ENCODE measurements around the gene PTGFRN. TPM values are rescaled to one million over a fixed set of nuclear protein-coding genes. Genes with fewer than 3 reads are reported as not detected.

The PTGFRN gene
- total RNA-seq, 1 donor from 2014 or later: 31.2 TPM

- no peaks in the 10 kb centered on the region for H3K9me3 ChIP-seq
- TF ChIP-seq, protein P1, sequence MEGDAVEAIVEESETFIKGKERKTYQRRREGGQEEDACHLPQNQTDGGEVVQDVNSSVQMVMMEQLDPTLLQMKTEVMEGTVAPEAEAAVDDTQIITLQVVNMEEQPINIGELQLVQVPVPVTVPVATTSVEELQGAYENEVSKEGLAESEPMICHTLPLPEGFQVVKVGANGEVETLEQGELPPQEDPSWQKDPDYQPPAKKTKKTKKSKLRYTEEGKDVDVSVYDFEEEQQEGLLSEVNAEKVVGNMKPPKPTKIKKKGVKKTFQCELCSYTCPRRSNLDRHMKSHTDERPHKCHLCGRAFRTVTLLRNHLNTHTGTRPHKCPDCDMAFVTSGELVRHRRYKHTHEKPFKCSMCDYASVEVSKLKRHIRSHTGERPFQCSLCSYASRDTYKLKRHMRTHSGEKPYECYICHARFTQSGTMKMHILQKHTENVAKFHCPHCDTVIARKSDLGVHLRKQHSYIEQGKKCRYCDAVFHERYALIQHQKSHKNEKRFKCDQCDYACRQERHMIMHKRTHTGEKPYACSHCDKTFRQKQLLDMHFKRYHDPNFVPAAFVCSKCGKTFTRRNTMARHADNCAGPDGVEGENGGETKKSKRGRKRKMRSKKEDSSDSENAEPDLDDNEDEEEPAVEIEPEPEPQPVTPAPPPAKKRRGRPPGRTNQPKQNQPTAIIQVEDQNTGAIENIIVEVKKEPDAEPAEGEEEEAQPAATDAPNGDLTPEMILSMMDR (IDR thresholded peaks at IDR 0.05): no peak
- ATAC-seq (no peak), DNase-seq (no peak)
- intact Hi-C loops (cut with DNase I): no loop called here
- H3K4me3 ChIP-seq: no peak overlapping the region
- H3K4me1 ChIP-seq: peaks cover 4% of the 10 kb centered on the region
- no peaks in the 10 kb centered on the region for H3K27me3 ChIP-seq
- no peak overlapping the region for H3K27ac ChIP-seq
- H3K36me3 ChIP-seq: no peaks in the 10 kb centered on the region
These were observed 38.3 kb downstream of the PTGFRN start for GRCh38 chr1:116948046-116948445.

DNA sequence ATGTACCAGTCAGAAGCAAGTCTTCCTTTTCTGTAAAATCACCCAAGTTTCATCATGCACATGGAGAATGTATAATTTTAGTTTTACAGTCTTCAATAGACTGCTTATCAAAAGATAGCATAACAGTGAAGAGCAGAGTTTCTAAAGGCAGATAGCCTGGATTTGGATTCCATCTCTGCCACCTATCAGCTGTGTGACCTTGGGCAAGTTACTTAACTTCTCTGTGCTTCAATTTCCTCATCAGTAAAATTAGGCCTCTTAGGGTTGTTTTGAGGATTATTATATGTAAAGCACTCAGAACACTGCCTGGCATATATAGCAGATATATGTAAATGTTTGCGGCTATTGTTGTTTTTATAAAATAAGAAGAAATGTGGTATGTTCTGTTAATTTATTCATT lies 38.9 kb downstream of the PTGFRN start:
- H3K4me1 ChIP-seq: peaks cover 4% of the 10 kb centered on the region
- DNase-seq: no peak

DNA sequence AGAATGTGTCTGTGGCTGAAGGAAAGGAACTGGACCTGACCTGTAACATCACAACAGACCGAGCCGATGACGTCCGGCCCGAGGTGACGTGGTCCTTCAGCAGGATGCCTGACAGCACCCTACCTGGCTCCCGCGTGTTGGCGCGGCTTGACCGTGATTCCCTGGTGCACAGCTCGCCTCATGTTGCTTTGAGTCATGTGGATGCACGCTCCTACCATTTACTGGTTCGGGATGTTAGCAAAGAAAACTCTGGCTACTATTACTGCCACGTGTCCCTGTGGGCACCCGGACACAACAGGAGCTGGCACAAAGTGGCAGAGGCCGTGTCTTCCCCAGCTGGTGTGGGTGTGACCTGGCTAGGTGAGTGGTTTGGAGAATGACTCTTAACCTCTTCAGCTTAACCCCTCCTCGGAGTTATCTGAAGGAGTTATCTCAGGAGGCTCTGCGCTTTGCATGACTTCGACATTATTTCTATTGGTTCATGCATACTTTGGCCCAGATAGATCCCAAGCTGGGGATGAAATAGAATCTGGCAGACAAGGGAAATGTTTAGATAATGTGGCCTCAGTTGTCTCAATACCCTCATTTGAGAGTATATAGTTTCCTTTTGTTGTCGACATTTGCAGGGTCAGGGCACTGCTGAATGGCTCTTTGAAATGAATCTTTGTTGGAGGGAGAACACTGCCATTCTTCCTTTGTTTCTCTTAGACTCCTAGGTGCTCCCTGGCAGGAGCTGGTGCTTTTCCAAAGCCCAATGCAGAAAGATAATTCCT lies 39.7 kb downstream of the PTGFRN start:
- H3K4me3 ChIP-seq: no peak overlapping the region
- ATAC-seq: no peak
- DNase-seq: no peak
- no peak overlapping the region for H3K27ac ChIP-seq
- peaks cover 4% of the 10 kb centered on the region for H3K4me1 ChIP-seq
- H3K9me3 ChIP-seq: no peaks in the 10 kb centered on the region
- H3K27me3 ChIP-seq: no peaks in the 10 kb centered on the region
- no peaks in the 10 kb centered on the region for H3K36me3 ChIP-seq
- intact Hi-C loops (cut with DNase I): no loop called here
- TF ChIP-seq, protein P1 (IDR thresholded peaks at IDR 0.05): no peak

More for the DNA sequence above, 38.9 kb downstream of the PTGFRN start:
- no peaks in the 10 kb centered on the region for H3K9me3 ChIP-seq
- no peaks in the 10 kb centered on the region for H3K36me3 ChIP-seq
- no peak overlapping the region for H3K4me3 ChIP-seq
- intact Hi-C loops (cut with DNase I): no loop called here
- TF ChIP-seq, protein P1 (IDR thresholded peaks at IDR 0.05): no peak
- no peak overlapping the region for H3K27ac ChIP-seq
- no peak for ATAC-seq
- no peaks in the 10 kb centered on the region for H3K27me3 ChIP-seq

DNA sequence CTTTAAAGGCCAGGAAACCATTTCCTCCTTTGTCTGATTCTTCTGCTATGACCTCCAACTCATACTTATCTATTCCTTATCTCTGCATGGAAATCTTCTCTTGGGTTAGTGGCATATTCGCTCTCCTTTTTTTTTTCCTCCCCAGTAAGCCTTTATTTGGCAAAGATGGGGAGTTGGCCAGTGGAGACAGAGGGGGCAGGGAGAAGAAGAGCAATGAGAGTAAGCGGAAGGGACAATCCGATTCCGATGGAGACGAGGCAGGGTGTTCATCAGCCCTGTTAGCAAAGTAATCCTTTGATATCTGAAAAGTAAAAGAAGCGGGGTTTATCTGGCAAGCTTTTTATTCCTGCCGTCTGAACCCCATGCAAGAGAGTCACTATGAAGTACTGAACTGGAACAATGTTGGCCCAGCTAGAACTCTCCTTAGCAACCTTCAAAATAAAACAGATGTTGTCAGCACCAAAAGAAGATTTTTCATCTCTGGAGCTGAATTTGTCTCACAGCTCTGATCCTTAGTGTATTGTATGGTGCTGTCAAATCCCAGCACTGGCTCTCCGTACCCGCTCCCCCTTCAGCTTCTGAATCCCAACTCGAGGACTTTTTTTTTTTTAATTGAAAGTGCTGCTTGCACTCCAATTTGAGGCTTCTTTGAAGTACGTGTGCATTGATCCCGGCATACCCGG lies 40.9 kb downstream of the PTGFRN start:
- TF ChIP-seq, protein P1 (IDR thresholded peaks at IDR 0.05): no peak
- DNase-seq: no peak
- H3K4me1 ChIP-seq: peaks cover 4% of the 10 kb centered on the region
- H3K9me3 ChIP-seq: no peaks in the 10 kb centered on the region
- intact Hi-C loops (cut with DNase I): no loop called here
- peak overlapping the region; percentile 17 for H3K27ac ChIP-seq
- no peaks in the 10 kb centered on the region for H3K27me3 ChIP-seq
- ATAC-seq: no peak
- H3K4me3 ChIP-seq: no peak overlapping the region
- H3K36me3 ChIP-seq: no peaks in the 10 kb centered on the region

DNA sequence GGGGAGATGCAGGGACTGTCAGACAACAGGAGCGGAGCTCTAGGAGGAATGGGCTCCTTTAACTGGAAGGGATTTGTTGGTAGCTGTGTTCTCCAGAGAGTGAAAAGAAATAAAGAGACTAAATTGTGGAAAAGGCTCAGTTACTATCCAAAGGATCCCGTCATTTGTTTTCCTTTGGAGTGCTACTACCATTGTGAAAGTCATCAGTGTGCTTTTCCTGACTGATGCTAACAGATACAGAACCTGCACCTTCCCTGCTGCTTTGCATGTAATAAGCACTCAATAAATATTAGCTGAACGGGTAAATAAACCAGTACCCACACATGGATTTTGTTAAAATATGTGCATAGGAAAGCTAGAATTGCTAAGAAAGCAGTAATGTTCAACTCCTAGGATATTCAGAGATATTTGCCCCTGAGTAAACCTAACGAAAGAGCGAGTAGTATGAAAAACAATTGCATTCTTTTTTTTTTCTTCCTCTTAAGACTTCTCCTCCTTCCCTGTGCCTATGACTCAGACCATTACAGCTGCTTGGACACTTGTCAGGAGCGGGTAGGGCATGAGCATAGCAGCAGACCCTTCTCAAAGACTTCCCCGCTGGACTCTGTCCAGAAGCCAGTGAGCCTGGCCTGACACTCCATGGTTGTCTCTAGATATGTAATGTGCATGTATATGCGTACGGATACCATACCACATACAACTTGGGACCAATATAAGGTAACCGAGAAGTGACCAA lies 41.7 kb downstream of the PTGFRN start:
- no peak overlapping the region for H3K4me3 ChIP-seq
- ATAC-seq (peak; percentile 81), DNase-seq (no peak)
- intact Hi-C loops (cut with DNase I): no loop called here
- TF ChIP-seq, protein P1 (IDR thresholded peaks at IDR 0.05): no peak
- no peaks in the 10 kb centered on the region for H3K27me3 ChIP-seq
- peak overlapping the region; percentile 17 for H3K27ac ChIP-seq
- H3K4me1 ChIP-seq: peaks cover 4% of the 10 kb centered on the region
- no peaks in the 10 kb centered on the region for H3K36me3 ChIP-seq
- H3K9me3 ChIP-seq: no peaks in the 10 kb centered on the region
